Measurements from ENCODE around the gene RPS23.
"Not testable (repeated sequence)": the region's sequence is repeated elsewhere in the genome, so short reads cannot be mapped to it uniquely, and the experiment has no call there.

Gene RPS23

DNA sequence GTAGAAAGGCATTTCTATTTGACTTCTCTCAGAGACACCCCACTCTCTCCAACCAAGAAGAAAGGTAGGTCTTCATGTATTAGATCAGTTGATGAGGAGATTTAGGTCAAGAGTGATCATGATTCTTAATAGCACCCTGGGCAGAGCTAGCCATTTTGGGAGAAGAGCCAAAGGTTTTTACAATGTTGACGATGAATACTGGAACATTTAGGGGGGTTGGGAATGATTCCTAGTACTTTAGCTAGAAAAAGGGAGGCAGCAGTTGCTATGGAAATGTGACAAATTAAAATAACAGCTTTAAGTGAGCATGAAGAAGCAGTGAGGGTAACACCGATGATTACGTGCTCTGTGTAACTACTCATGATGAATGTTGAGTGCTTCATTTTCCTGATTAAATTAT lies 9.5 kb upstream of the RPS23 start:
- no peak for DNase-seq

DNA sequence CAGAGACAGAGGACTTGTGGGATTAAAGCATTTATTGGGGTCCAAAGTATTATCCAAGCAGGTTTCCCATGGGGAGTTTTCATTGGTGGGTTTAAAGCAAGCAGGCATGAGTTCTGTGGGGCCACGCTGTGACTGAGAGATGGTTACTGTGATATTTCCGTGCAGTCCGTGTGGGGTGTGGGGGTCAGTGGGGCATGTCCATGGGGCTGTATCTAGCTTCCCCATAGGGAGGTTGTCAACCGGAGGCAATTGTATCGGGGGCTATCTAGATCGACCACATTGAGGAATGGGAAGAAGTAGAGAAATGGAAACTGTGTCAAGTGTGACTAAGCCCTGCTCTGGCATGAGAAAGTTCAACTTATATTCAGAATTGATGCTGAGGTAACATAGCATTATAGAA lies 7.1 kb upstream of the RPS23 start:
- DNase-seq, result no peak

DNA sequence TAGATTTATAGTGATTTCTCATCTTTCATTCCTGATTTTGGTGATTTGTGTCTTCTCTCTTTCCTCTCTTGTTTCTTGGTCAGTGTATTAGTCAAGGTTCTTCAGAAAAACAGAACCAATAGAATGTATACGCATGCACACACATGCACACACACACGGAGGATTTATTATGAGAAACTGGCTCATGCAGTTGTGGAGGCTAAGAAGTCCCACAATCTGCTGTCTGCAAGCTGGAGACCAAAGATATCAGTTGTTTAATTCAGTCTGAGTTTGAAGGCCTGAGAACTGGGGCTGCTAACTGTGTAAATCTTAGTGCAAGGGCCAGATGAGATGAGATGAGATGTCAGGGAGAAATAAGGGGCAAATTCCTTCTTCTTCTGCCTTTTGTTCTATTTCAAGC lies 5.7 kb upstream of the RPS23 start:
- no peak for DNase-seq

DNA sequence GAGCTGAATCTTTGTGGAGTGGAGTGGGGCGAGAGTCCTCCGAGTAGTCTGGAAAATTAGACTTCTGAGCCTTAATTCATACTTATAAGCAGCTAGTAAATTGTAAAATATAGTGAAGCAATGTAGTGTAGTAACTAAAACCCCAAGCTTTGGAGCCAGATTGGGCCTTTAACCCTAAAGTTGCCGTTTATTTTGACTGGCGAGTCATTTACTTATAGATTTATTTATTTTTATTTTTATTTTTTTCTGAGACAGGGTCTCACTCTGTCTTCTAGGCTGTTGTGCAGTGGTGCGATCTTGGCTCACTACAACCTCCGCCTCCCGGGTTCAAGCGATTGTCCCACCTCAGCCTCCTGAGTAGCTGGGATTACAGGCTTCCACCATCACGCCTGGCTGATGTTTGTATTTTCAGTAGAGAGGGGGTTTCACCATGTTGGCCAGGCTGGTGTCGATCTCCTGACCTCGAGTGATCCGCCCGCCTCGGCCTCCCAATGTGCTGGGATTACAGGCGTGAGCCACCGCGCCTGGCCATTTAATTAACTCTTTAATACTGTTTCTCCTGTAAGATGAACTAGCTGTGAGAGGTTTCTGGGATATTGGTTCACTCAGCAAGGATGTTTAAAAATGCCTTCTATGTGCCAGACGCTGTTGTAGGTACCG lies 687 bp upstream of the RPS23 start:
- DNase-seq, result no peak

DNA sequence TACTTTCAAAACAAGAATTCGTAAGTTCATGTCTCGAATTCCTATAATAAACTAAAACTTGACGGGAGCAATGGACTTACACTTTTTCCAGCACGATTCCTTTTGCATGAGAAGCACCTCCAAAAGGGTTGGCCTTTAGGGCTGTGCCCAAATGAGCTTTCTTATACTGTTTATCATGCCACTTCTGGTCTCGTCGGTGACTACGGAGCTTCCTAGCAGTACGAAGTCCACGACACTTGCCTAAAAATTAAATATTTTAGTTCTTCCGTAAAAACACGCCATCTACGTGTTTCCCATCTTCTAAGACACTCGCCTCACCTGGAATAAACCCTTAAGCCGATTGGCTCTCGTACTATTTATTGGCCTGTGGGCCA lies 554 bp downstream of the RPS23 start:
- DNase-seq, result no peak

DNA sequence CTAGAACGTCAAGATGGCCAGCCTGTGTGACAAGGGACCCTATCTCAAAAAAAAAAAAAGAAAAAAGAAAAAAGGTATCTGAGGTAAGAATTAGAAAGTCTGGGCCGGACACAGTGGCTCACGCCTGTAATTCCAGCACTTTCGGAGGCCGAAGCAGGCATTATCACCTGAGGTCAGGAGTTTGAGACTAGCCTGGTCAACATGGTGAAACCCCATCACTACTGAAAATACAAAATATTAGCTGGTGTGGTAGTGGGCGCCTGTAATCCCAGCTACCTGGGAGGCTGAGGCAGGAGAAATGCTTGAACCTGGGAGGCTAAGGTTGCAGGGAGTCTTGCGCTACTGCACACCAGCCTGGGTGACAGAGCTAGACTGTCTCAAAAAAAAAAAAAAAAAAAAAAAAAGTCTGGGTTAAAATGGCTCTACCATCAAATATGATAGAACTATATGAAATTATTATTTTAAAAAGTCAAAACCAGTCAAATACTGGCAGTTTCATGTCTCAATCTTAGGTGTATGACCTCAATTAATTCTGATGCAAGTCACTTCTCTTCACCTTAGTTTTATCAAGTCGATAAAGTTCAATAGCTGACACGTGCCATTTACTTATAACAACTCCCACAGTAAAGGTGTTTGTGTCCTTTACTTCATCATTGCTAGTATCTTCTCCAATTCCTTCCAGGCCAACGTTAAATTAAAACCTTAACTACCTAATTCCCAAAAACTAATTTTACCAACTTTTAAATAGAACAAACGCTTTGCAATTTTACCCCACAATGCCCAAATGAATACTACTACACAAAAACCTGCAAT lies 1.1 kb downstream of the RPS23 start:
- no peak for DNase-seq

DNA sequence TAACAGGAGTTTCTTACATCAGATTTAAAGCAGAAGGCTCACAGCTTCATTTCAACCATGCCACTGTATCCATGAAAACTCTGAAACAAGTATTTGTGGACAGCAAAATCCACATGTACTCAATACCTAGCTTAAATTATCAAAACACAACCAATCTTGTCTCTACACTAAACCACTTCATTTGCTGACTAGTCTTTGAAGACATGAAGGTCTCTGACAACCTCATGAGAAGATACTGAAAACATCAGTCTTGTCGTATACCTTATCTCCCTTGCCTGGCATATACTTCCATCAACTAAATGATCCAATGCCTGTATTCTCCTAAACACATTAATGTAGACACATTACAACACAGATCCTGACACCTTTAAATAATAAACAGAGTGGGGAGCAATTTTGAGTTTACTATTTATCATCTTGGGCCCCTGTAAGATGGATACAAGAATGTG lies 2.9 kb downstream of the RPS23 start:
- DNase-seq, result no peak

DNA sequence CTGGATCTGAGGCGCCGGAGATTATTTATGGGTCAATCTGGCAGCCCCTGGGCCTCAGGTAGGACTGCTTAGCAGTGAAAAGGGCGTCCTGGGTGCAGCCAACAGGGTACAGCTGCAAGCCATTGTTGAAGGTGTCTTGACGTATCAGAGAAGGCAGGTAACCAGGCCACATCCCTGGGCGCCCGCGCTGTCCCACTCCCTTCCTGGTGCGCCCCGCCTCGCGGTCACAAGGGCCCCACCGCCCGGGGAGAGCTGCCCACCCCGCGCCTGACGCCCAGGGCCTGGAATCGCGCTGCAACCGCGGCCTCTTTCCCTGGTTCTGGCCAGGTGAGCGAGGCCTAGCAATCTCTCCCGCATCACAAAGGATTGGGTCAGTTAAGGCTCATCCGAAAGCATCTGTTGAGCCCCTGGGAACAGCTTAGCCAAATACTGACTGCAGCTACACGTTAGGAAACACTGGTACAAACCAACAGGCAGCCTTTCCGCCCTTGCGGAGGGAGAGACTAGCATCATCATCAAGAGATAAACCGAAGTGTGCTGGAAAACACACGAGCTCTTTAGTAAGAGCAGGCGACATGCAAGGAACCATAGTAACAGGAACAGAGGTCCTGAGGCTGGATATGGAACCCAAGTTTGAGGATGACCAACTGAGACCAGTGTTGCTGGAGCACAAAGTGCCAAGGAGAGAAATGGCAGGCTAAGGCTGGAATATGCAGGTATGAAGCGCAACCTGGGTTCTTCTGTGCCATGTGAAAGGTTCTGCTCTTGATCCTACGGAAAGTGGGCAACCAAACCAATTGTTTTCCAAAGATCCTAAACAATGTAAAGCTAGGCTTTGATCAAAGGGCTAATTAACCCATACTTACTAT lies 3.6 kb downstream of the RPS23 start:
- DNase-seq, result no peak

DNA sequence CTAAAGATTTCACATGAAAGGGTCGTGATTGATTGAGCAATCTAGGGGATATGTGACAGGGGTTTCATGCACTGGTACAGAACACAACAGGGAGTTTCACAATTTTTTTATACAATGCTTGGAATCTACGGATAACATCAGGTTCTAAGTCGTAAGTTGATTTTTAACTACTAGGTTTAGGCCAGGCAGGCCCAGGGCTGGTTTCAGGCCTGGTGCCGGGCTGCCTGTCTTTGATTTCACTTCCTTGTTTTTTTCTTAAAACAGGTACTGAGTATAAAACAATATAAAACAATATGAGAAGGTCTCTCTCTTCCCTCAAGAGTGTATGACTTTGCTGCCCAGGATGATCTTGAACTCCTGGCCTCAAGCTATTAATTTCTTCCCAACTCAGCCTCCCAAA lies 4.7 kb downstream of the RPS23 start:
- not testable (repeated sequence) for DNase-seq

DNA sequence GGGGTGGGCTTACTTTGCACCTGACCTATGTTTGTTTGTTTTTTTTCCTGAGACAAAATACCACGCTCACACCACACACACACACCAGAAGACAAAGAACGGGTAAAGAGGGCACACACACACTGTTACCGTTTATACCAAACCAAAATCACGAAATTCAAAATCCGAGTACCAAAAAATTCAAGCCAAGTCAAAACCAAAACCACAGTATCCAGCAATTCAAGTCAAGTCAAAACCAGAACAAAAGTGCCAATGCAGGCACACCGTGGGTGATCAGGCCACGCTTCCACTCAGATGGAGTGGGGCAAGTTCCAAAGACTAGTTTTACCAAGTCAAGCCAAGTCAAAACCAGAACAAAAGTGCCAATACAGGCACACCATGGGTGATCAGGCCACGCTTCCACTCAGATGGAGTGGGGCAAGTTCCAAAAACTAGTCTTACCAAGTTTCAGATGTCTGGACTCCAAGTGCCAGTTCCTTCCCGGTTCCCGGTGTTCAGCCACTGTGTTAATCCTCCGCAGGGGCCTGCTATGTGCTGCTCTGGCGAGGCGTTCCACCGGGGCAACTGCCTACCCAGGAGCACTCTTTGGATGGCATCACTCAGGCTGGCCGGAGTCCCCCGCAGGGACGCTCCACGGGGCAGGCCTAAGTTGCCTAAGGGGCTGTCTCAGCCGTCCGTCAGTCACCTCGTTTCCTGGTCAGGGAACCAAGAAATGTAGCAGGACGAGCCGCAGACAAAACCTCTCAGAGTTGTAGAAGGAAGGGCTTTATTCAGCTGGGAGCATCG lies 5.4 kb downstream of the RPS23 start:
- DNase-seq, result not testable (repeated sequence)

DNA sequence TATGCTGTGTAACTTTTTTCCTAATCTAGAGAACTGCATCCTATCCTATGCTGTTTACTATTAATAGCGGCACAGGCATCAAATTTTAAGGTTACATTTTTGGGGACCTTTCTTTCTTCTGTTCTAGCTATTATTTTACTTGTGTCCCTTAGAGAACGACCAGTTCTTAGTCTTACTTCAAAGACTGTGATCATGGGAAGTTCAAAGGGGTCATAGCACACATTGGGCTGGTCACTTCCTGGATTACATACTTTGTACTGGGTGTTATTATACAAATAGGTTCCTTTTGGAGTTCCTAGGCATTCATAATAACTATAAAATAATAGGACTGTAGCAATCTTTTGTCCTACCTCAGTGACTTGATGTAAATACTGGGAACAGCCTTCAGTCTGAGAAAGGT lies 8.8 kb downstream of the RPS23 start:
- DNase-seq, result not testable (repeated sequence)

DNA sequence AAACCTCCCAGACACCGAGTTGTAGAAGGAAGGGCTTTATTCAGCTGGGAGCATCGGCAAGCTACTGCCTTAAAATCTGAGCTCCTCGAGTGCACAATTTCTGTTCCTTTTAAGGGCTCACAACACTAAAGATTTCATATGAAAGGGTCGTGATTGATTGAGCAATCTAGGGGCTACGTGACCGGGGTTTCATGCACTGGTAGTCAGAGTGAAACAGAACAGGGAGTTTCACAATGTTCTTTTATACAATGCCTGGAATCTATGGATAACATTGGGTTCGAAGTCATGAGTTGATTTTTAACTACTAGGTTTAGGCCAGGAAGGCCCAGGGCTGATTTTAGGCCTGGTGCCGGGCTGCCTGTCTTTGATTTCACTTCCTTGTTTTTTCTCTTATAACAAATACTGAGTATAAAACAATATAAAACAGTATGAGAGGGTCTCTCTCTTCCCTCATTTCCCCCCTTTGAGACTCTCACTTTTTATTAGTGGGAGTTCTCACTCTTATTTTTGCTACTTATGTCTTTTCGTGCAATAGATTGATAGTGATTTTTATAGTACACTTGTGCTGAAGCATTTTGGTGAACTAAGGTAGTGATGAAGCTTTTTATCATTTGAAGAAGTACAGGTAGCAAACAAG lies 10.7 kb downstream of the RPS23 start:
- DNase-seq, result not testable (repeated sequence)

DNA sequence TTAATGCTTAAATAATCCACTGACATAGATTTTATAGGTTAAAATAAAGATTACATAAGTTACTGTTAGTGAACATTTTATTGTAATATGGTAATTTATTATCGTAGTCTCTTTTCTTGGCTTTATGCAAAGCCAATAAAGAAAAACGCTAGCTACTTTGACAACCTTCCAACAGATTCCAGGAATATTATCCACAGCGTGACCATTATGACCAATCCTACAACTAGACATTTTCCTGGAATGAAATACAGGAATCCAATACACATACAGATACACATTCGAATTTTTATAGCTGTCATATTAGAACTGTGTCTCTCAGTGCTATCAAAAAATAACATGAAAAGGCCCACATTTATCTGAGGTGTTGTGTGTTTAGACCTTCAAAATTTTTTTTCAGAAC lies 13.1 kb downstream of the RPS23 start:
- no peak for DNase-seq

DNA sequence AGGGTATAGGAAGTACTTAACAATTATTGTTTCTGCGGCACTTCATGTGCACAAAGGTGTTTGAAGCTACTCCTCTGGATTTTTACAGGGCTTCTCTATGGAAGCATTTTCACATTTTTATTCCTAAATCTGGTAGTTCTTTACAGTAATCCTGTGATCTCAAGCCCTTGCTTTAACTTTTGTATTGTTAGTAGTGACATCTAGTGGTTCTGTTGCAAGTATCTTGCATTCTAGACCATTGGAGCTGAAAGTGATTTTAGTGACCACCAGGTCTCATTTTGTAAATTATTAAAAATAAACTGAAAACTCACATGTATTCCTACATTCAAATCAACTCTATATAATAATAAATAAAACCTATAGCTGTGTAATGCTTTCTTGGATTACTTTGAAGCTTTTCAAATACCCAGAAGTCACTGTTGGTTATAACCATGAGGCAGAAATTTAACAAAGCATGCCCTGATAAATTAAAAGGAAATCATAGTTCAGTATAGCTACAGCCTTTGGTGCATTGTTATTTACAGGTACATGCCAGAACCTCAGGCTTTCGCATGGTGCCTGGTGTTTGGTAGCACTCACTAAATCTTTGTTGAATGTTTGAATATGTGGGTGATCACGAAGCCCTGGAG lies 18.9 kb downstream of the RPS23 start:
- no peak for DNase-seq

DNA sequence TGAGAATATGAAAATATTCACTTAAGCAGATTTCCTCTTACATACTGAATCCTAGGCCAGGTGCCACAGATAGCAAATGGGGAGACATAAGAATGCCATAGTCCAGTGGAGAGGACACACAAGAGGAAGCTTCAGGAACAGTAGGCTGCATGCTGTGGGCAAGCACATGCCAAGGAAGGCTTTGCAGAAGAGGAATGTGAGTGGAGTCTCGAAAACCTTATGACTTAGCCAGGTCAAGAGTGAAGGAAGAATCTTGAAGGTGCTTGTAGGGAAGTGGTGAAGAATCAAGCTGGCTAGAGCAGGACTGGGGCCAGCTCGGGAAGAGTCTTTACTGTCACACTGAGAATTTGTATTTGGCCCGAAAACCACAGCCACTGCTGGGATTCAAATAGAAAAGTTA lies 20.4 kb downstream of the RPS23 start:
- no peak for DNase-seq

DNA sequence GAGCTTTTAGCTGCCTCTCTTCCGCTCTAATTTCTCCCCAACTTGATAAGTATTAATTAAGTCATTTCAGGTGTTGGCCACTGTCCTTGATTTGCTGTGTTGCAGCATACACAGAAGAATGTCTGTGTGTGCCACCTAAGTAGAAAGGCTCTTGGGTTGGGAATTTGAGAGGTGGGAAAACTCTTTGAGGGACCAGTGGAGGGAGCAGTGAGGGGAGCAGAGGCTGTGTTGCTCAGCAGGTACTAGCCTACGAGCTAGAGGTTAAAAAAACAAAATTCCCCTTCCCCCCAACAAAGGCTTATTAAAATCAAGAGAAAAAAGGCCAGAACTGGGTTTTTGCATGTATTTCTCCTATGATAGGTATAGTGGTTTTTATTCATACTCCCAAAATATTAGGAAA lies 20.9 kb downstream of the RPS23 start:
- no peak for DNase-seq

DNA sequence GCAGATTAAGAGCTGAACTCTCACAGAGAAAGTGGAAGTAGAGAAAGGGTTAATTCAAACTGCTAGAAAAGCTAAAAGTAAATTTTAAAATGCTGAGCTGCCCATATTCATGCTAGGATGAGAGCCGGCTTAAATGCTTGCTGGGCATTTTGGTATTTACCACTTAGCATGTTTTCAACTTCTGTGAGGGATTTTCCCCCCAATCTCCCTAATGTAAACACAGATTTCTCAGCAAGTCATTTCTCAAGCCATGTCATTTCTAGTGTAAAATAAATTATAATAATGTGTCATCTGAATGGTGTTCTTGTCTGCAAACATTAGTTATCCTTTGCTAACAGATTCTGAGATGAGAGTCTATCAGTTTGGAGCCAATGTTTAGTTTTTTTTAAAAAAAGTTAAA lies 22.3 kb downstream of the RPS23 start:
- DNase-seq, result no peak

DNA sequence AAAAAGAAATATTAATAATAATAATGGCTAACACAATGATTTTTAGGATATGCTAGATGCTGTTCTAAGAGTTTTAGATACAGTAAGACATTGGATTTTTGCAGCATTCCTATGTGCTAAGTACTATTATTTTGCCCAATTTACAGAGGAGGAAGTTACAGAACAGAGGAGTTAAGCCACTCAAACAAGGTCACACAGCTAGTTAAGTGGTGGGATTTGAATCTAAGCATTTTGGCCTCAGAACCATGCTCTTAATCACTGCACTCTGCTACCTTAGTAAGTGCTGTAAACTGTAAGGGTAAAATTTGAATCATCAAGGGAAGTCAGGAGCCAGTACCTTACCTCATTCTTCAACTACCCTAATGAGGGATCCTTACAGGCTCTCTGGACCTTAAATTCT lies 25.4 kb downstream of the RPS23 start:
- no peak for DNase-seq

DNA sequence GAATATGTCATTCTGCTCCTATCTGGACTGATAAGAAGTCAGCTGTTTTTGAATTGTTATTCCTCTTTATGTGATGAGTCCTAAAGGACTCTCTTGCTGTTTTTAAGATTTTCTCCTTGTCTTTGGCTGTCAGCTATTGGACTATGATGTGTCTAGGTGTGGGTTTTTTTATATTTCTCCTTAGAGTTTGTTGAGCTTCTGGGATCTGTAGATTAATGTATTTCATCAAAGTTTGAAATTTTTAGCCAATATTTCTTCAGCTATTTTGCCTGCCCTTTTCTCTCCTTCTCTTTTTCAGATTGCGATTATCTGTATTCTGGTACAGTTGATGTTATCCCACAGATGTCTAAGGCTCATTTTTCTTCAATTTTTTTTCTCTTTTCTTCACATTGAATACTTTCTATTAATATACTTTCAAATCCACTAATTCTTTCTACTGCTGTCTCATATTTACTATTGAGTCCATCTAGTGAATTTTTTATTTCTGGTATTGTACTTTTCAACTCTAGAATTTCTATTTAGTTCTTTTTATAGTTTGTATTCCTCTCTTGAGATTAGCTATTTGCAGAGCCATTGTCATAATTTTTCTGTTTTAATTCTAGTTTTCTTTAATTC lies 31.1 kb downstream of the RPS23 start:
- no peak for DNase-seq

DNA sequence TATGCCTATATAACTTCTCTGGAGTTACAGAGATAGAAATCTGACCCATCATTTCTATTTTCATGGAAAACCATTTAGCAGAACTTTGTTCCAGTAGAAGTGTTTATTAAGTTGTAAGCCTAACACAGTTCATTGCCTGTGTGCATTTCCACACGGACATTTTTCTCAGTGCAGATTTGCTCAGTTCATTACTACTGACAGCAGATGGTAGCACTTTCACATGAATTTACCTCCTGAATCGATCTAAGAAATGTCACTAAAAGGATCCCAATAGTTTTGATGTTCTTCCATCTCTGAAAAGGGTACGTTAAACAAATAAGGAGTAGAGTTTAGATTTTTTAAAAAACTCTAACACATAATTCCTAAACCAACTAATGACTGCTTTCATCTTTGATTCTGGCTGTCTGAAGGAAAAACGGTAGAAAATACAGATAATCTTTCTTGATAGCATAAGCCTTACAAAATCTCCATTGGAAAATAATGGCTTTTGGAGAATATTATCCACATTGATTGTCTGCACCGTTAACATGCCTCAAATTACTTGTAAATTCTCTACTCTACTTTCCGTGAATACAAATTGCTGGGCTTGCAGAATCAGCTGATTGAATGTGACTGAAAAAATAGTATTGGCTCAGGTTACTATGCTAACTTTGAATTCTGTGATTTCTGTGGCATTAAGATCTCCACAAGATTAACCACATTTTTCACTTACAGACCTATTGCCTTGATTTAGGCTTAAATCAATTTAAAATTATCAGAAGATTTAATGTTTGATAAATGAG lies 33.1 kb downstream of the RPS23 start:
- no peak for DNase-seq

DNA sequence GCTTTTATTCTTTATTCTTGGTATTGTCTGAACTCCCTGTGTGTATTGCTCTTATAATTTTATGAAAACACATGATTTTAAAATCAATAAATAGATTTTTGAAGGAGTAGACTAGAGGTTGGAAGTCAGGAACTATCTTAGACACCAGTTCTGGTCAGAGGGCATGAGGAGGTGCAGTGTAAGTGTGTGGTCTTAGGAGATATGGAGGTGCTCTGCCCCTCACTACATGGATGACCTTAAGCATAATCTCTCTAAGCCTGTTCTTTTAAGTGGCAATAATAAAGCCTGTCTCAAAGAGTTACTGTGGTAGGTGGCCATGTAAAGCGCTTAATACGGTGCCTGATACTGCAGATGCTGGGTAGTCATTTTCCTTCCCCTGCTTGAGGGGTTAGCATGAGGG lies 34.0 kb downstream of the RPS23 start:
- no peak for DNase-seq
